ENCODE measurements around the gene CDC7. TPM values are rescaled to one million over a fixed set of nuclear protein-coding genes. Genes with fewer than 3 reads are reported as not detected.
"Not testable (repeated sequence)": the region's sequence is repeated elsewhere in the genome, so short reads cannot be mapped to it uniquely, and the experiment has no call there.

Gene CDC7
- 10 to 100 TPM; 38.2 to 38.9 TPM for total RNA-seq

DNA sequence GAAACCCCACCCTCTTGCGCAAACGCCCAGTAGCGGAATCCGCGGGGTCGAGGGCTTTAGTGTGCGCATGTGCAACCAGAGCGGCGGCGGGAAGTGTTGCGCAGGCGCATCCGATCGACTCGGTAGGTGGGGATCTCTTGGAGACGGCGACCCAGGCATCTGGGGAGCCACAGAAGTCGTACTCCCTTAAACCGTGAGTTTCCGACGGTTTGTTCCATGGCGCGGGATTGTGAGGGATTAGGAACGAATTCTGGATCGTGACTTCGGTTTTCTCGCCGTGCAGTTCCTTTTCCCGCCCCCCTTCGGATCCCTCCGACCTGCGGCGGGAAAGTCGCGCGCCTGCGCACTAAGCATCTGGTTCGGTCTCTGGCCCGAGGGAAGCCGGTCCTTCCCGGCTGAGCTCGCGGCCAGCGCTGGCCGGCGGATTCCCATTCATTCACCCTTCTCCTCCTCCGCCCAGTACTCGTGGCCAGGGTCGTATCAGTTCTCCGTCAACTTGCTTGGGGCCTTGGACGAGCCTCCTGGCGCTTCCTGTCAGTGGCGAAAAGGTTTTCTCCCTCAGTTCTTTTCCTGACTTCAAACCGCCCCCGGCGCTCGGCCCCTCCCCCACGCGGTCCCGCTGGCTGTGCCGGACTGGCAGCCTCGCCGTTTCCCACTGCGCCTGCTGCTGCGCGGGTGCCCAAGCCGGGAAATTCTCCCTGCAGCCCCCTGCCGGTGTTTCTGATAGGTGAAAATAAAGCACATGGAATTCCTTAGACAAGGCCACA is at the start of gene CDC7:
CDC7 (plus strand) TSS at position 96 of the 767 bp plus-strand sequence. CDS start 866 bp downstream, outside the sequence.
- Mint-ChIP-seq H3K36me3 (peaks cover 17 to 22% of the 10 kb centered on the region in 2 donors), H3K9me3 (no peaks in the 10 kb centered on the region), H3K27ac (no peak within 1 kb of the TSS)
- DNase-seq (ENCODE audit: low spot score in 2 of 2) (peak; percentile 82 to 93), ATAC-seq (peak; percentile 84 to 88)

DNA sequence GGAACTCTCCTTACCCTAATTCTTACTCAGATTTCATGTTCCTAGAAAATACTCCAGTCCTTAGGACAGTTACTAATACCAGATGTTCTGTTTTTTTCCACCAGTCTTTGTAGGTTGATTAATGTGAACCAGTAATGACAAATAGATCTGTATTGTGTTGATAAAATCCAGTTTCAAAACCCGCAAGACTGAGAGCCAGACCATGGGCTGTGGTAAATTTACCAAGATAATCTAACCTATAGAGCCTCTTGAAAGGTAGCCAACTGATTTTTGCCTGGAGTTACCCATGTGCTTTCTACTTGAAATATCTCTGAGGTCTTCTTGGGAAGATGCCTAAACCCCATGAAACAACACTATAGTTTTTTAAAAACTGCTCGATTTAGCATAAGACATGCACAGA is 46.5 kb upstream of the CDC7 start:
- Mint-ChIP-seq H3K27ac (no peak overlapping the region), H3K9me3 (no peaks in the 10 kb centered on the region), H3K36me3 (no peaks in the 10 kb centered on the region)
- DNase-seq (ENCODE audit: low spot score in 2 of 2), result no peak
- ATAC-seq, result no peak

DNA sequence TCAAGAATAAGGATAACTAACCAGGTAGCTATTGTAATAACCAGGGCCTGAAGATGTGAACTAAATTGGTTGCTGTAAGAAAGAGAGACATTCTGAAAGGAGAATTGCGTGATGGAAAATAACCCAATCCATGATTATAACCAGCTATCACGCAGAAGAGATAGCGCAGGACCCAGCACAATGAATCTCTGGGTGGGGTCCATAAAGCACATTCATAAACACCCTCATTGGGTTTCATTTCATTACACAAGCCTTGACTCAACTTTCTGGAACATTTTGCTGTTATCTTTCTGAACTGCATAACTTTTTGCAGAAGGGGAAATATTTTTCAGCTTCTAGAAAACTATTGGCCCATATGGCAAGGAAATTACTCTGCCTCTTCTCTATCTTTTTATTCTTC is 45.3 kb upstream of the CDC7 start:
- ATAC-seq (no peak), DNase-seq (ENCODE audit: low spot score in 2 of 2) (no peak)
- H3K27ac Mint-ChIP-seq, result no peak overlapping the region
- no peaks in the 10 kb centered on the region for H3K36me3 Mint-ChIP-seq
- no peaks in the 10 kb centered on the region for H3K9me3 Mint-ChIP-seq

DNA sequence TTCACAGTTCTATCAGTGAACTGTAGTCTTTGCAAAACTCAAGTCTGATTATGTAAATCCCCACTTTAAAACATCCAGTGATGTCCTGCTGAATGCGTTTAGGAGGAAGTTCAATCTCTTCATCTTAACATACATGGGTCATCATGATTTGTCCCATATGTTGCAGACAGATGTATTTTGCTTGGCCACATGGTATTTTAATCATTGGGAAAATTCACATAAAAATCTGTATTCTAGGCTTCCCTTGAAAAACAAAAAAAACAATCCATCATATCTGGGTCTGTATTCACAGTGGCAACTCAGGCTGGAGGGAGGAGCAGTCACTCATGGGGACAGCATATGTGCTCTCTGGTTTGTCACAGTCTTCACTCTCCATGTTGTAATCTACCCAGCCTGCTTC is 44.8 kb upstream of the CDC7 start:
- no peak overlapping the region for H3K27ac Mint-ChIP-seq
- no peak for DNase-seq (ENCODE audit: low spot score in 2 of 2)
- H3K36me3 Mint-ChIP-seq, result no peaks in the 10 kb centered on the region
- no peaks in the 10 kb centered on the region for H3K9me3 Mint-ChIP-seq
- ATAC-seq, result no peak

DNA sequence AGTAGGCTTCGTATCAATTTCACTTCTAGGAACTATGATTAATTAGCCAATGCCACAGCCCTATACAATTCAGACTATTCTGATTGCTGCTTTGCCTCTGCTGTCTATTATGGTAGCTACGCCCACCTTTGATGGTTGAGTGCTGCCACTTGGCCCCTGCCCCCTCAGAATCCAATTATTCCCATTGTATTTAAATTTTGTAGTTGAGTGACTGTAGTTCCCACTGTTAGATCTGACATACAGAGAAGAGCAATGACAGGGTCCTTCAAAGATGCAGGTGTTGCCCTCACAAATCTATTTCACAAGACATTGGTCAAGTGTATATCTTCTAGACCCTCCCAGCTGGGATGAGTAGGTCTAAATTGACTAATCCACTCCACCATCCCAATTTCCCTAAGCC is 35.3 kb upstream of the CDC7 start:
- Mint-ChIP-seq H3K9me3 (peaks cover 14 to 16% of the 10 kb centered on the region in 2 donors), H3K36me3 (peaks cover 11 to 19% of the 10 kb centered on the region in 2 donors)
- not testable (repeated sequence) for ATAC-seq; DNase-seq (ENCODE audit: low spot score in 2 of 2); H3K27ac Mint-ChIP-seq

DNA sequence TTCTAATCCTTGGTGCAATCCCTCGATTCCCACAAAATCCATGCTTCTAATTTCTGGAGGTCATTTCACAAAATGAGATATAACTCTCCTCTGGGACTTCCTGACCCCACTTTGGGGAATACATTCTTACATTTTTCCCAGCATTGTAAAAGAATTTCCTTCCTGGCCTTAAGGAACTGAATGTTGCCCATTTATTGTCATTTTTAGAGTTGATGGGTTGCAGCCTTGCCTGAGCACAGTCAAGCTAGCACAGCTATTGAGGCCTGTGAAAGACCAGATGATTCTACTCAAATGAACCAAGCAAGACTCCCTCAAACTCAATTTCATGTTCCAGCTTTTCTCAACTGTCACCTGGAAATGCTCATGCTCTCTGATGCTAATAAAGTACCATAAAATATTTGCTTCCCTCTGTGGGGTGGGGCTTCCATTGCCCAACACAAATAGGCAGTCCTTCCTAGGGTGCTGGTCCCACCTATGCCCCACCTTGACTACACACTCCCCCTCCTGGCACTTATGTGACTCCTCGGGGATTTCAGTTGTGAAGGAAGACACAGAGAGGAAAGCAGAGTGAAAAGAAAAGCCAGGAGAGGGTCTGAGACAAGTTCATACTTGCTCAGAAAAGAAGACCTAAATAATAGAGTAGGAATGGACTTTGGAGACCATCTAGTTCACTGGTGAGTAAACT is 24.0 kb upstream of the CDC7 start:
- H3K36me3 Mint-ChIP-seq, result no peaks in the 10 kb centered on the region
- no peaks in the 10 kb centered on the region for H3K9me3 Mint-ChIP-seq
- no peak for ATAC-seq
- no peak overlapping the region for H3K27ac Mint-ChIP-seq
- no peak for DNase-seq (ENCODE audit: low spot score in 2 of 2)

DNA sequence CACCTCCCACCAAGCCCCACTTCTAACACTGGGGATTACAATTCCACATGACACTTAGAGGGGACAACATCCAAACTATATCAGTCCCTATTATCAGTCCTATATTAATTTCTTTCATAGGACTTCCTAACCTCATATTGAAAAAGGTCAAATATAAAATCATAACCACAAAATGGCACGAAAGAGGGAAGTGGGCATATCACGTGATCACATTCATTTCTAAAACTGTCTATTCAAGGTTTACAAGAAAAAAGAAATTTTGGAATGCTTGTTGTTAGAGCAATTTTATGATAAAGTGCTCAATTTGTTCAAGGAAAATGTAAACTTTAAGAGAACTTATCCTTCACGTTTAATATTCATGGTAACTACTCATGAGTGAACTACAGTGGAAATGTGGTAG is 13.2 kb upstream of the CDC7 start:
- H3K9me3 Mint-ChIP-seq, result peaks cover 0 to 9% of the 10 kb centered on the region in 2 donors
- H3K27ac Mint-ChIP-seq, result no peak overlapping the region
- peaks cover 0 to 9% of the 10 kb centered on the region in 2 donors for H3K36me3 Mint-ChIP-seq
- ATAC-seq (no peak), DNase-seq (ENCODE audit: low spot score in 2 of 2) (no peak)

DNA sequence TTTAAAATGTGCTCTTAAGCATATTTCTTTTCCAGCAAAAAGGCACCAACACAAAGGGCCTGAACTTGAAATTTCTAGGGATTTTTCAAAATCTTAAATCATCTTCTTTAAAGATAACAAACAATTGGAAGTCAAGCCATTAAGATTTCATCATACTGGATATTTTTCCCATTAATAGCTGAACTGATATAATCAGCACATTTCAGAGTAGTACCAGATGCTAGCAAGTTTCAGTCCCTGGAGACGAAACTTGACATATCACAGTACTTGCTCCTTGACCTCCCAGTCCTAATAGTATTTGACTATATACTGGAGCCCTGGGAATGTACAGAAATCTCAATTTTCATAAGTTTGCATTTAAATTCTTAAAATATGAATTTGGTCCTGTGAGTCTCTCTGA is 10.2 kb upstream of the CDC7 start:
- H3K27ac Mint-ChIP-seq, result no peak overlapping the region
- no peaks in the 10 kb centered on the region for H3K9me3 Mint-ChIP-seq
- no peaks in the 10 kb centered on the region for H3K36me3 Mint-ChIP-seq
- no peak for DNase-seq (ENCODE audit: low spot score in 2 of 2)
- ATAC-seq, result no peak

DNA sequence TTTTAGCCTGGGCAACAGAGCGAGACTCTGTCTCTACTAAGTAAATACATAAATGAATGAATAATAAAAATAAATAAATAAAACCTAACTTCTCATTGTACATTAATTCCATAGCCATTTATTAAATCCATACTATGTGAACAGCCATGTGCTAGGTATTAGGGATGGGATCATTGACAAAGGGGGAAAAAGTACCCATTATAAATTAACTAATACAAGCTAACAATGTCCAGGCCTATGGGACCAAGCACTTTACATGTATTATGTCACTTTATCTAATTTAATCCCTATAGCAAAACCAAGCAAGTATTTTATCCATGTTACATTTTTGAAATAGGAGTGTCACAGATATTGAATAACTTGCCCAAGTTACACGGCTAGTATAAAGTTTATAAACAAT is 2.6 kb upstream of the CDC7 start:
- Mint-ChIP-seq H3K27ac (no peak overlapping the region), H3K9me3 (no peaks in the 10 kb centered on the region), H3K36me3 (peaks cover 16 to 17% of the 10 kb centered on the region in 2 donors)
- DNase-seq (ENCODE audit: low spot score in 2 of 2) (no peak), ATAC-seq (no peak)

DNA sequence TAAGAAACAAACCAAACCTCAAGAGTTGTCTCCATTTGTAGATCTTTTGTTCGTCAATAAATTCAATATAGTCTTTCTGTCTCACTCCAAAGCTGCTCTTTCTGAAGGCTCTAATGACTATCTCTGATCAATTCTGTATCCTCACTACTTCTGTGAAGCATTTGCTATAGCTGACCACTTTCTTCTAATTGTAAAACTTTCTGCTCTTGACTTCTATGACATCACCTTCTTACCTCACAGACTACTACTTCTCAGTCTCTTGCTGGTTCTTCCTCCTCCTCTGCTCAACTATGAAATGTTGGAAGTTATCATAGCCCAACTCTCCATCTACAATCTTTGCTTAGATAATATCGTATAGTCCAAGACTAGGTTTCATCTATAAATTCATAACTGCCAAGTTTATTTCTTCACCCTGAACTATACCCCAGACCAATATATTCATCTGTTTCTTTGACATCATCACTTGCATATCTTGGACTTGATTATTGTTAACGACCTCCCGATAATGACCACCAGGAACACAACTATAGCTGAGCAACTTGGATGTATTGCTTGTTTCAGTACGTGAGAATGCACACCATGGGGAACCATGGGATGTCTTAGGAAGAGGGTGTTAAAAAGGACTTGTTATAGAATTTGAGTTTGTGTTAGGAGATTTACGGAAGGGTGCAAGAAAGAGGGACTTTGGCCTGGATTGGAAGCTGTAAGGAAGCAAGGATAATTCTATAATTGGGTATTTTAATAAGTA is 2.0 kb upstream of the CDC7 start:
- DNase-seq (ENCODE audit: low spot score in 2 of 2), result no peak
- no peak for ATAC-seq
- no peaks in the 10 kb centered on the region for H3K9me3 Mint-ChIP-seq
- peaks cover 17% of the 10 kb centered on the region in 2 donors for H3K36me3 Mint-ChIP-seq
- H3K27ac Mint-ChIP-seq, result no peak overlapping the region

DNA sequence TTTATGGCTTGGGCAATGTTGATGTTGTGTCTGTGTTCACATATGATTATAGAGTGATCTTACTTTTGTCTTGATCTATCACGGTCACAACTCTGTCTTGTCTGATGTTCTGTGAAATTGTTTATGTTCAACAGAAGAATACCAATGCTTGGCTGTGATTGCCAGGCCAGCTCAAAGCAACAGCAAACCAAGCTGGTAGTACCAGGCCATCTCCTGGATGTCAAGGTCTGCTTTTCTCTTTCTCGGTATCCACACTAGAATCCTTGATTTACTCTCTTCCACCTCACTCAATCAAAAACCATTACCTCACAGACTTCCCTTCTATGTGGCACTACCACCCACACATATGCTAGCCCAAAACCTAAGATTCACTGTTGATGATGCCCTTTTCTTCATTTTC is 1.3 kb upstream of the CDC7 start:
- peaks cover 17% of the 10 kb centered on the region in 2 donors for H3K36me3 Mint-ChIP-seq
- no peaks in the 10 kb centered on the region for H3K9me3 Mint-ChIP-seq
- H3K27ac Mint-ChIP-seq, result no peak overlapping the region
- DNase-seq (ENCODE audit: low spot score in 2 of 2), result no peak
- ATAC-seq, result no peak

DNA sequence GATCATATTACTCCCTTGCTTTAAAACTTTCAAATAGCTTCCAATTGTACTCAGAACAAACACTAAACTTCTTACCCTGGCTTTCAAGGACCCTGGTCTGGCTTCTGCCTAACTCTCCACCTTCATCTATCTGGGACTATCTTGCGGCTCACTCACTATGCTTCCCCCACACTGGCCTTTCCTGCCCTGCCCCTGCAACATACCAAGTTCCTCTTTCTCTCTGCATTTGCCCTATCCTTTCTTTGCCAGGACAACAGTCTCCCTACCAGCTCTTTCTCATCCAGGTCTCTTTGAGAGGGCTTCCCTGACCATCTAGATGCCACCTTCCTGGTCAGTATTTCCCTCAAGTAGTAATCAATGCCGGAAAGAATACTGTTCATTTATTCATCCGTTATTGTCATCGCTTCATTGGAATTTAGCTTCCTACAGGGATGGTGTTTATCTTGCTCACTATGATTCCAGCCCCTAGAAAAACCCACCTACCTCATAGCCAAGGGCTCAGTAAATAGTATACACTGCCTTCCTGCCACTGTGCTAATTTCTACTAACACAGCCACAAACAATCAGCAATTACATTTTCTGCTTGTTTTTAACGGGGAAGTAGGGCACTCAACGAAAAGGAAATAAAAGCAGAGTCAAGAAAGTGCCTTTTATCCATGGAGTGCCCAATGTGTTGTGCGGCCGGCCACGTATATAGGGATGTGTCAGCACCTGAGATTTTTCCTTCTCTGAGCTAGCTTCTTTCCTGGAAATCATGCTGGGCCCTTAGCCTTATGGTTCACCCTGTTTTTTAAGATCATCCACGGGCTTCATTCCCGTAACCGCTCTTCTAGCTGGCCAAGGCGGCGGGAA is 521 bp upstream of the CDC7 start:
- Mint-ChIP-seq H3K27ac (no peak overlapping the region), H3K9me3 (no peaks in the 10 kb centered on the region), H3K36me3 (peaks cover 17 to 22% of the 10 kb centered on the region in 2 donors)
- ATAC-seq (peak; percentile 49 to 54), DNase-seq (ENCODE audit: low spot score in 2 of 2) (no peak)

DNA sequence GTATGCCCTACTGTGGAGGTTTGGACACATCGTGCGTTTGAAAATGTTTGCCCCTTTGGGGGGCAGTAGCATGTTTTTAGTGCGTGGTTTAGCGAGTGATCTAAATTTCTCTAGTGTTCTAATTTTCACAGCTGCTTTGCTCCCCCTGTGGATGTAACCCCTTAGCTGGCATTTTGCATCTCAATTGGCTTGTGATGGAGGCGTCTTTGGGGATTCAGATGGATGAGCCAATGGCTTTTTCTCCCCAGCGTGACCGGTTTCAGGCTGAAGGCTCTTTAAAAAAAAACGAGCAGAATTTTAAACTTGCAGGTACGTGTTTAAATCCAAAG is 836 bp downstream of the CDC7 start:
- Mint-ChIP-seq H3K27ac (no peak overlapping the region), H3K36me3 (peaks cover 17 to 22% of the 10 kb centered on the region in 2 donors), H3K9me3 (no peaks in the 10 kb centered on the region)
- ATAC-seq (peak; percentile 42 to 45), DNase-seq (ENCODE audit: low spot score in 2 of 2) (no peak)

DNA sequence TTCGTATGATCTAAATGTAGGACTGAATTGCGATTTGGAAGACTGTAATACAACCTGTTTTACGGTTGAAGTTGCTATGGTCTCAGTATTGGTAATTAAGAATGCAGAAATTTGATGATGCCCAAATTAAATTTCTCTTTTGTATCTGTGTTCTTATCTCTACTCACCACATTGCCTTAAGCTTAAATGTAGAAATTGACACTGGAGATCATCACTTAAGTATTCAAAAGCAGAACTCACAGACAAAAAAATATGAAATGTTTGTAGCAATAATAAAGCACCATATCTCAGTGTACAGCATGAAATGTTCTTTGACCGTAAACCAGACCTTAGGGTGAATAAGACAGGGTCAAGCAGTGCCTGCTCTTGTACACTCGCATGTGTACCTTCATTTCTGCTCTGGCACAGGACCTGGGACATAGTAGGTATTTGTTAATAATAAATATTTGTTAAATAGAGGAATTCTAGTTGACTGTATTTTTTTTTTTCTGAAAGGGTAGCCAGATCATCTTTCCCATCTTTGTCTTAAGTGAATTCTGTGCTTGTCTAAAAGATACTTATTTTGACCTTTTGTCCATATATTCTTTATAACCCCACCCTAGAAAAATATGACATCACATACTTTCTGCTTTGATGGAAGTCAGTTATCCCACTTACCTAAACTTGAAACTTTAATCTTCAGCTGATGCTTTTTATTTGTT is 1.5 kb downstream of the CDC7 start:
- DNase-seq (ENCODE audit: low spot score in 2 of 2), result no peak
- no peak for ATAC-seq
- no peaks in the 10 kb centered on the region for H3K9me3 Mint-ChIP-seq
- peaks cover 17 to 22% of the 10 kb centered on the region in 2 donors for H3K36me3 Mint-ChIP-seq
- H3K27ac Mint-ChIP-seq, result no peak overlapping the region

DNA sequence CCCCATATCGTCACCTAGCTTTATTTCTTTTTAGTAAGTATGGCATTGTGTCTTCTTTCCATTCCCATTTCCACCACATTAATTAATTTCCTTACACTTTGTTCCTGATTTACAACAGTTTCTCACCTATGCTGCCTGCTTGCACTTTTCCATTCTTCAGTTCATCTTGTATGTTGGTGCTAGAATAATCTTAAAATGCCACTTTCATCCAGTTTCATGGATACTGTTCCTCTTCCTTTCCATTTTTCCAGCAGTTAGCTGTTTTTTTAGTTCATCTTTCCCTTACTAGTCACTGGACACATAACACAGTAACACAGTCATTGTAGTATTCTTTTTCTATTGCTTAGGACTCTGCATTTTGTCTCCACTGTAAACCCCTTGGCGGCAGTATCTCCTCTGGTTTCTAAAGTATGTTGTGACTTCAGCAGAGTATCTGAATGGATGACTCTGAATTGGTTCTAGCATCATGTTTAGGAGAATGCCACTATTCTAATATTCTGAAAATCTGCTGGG is 2.1 kb downstream of the CDC7 start:
- DNase-seq (ENCODE audit: low spot score in 2 of 2) (no peak), ATAC-seq (no peak)
- Mint-ChIP-seq H3K27ac (no peak overlapping the region), H3K36me3 (peaks cover 17 to 22% of the 10 kb centered on the region in 2 donors), H3K9me3 (no peaks in the 10 kb centered on the region)

Measured in activated naive CD4-positive, alpha-beta T cell treated with anti-CD3 and anti-CD28 coated beads, Interleukin-2, amount 50 U/mL, for 72 hours (primary cell).